Common myeloid progenitor, CD34-positive (primary cell): ENCODE measurements around the gene IL3.

ENCODE experiments used
- CTCF ChIA-PET: fragments of 350-600 bp; sonication (Branson Sonifier 250); formaldehyde crosslinking; loops from one replicate; lab custom pipeline; 2021; ENCODE audit warnings: antibody characterized with exemption; lab: Charles Lee
- POLR2A ChIA-PET: fragments of 350-600 bp; sonication (Branson Sonifier 250); formaldehyde crosslinking; loops from one replicate; lab custom pipeline; 2021; ENCODE audit warnings: antibody characterized with exemption; lab: Charles Lee
- DNase-seq, 3 donors: peaks; one replicate each; pipeline versions ENCODE4 v3.0.0 to v3.0.0-alpha.2; 2013
- H3K27ac ChIP-seq, 2 experiments: 1 replicate in 1 of 2; 2 replicates in 1 of 2; pipeline ENCODE4 v1.7.0; 2013; ENCODE audit warnings: inconsistent platforms in 2 of 2, low read length in 2 of 2, mild to moderate bottlenecking in 2 of 2, low read depth in 1 of 2, moderate library complexity in 1 of 2; ENCODE audit not compliant: severe bottlenecking in 2 of 2, insufficient read depth in 1 of 2, poor library complexity in 1 of 2
- H3K27me3 ChIP-seq, 5 experiments: replicated peaks in 2 of 5; 1 replicate in 3 of 5; 2 replicates in 2 of 5; pipeline versions ENCODE4 v1.6.1 to v1.7.0; 2013; ENCODE audit warnings: low read length in 4 of 5, mild to moderate bottlenecking in 2 of 5, moderate library complexity in 2 of 5, inconsistent platforms in 1 of 5; ENCODE audit not compliant: insufficient read depth in 5 of 5, control insufficient read depth in 4 of 5
- H3K36me3 ChIP-seq, 4 experiments: 1 replicate in 2 of 4; 2 replicates in 2 of 4; pipeline versions ENCODE4 v1.6.1 to v1.7.0; 2013; ENCODE audit warnings: low read length in 3 of 4, control low read depth in 1 of 4, mild to moderate bottlenecking in 1 of 4; ENCODE audit not compliant: control insufficient read depth in 4 of 4, insufficient read depth in 4 of 4
- H3K4me1 ChIP-seq, 4 experiments: 1 replicate in 3 of 4; 2 replicates in 1 of 4; pipeline versions ENCODE4 v1.6.1 to v1.7.1; 2013; ENCODE audit warnings: low read length in 3 of 4, mild to moderate bottlenecking in 3 of 4, control low read depth in 1 of 4, inconsistent platforms in 1 of 4, moderate library complexity in 1 of 4; ENCODE audit not compliant: control insufficient read depth in 4 of 4, insufficient read depth in 4 of 4; ENCODE audit errors: control extremely low read depth in 1 of 4
- H3K4me3 ChIP-seq, 7 experiments: 1 replicate in 4 of 7; 2 replicates in 3 of 7; pipeline versions ENCODE4 v1.5.1 to v1.7.0; 2013; ENCODE audit warnings: mild to moderate bottlenecking in 7 of 7, low read length in 6 of 7, moderate library complexity in 6 of 7, inconsistent platforms in 2 of 7, low read depth in 2 of 7, control low read depth in 1 of 7; ENCODE audit not compliant: insufficient read depth in 4 of 7, control insufficient read depth in 1 of 7; ENCODE audit errors: extremely low read depth in 1 of 7
- H3K9me3 ChIP-seq, 5 experiments: 1 replicate in 4 of 5; 2 replicates in 1 of 5; pipeline versions ENCODE4 v1.6.1 to v1.7.1; 2013; ENCODE audit warnings: low read length in 4 of 5, mild to moderate bottlenecking in 2 of 5, inconsistent platforms in 1 of 5, low read depth in 1 of 5, moderate library complexity in 1 of 5; ENCODE audit not compliant: control insufficient read depth in 4 of 5, insufficient read depth in 2 of 5; ENCODE audit errors: control extremely low read depth in 1 of 5
- WGBS: methylation state at CpG from one replicate; pipeline ENCODE4 v1.1.5; 2013; ENCODE audit not compliant: insufficient coverage; 5-methylcytosine and 5-hydroxymethylcytosine counted together

Gene IL3

DNA sequence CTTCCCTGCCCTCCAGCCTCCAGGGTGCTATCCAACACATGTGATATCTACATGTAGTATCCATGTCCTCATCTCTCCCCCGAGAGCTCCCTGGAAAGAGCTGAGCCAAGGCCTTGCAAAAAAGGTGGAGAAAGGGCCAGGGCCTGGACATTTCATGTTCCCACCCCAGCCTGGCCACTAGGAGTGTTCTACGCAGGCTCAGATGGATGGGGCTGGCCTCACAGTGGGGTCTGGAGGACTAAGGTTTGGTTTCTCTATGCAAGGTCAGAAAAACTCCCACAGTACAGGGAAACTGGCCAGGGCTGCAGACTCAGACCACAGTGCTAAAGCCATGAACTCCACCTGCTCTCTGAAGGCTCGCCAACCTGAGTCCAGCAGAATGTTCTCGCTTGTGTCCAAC lies 11.6 kb downstream of the IL3 start:
- no peak overlapping the region for H3K27ac ChIP-seq
- H3K4me3 ChIP-seq, result no peak overlapping the region
- peaks cover 0 to 2% (median 0%) of the 10 kb centered on the region in 5 experiments for H3K27me3 ChIP-seq
- WGBS, result 100% methylated on average over 4 of the region's 4 CpGs
- no peak for DNase-seq
- ChIA-PET CTCF (interaction anchor here (0.8 to 2.0 kb wide), 7 partner anchors 9 to 62 kb away, joined by 3 to 7 read pairs (median 4); no protein-coding TSS in a partner anchor), POLR2A (no interaction called here)
- H3K4me1 ChIP-seq, result peaks cover 0 to 31% (median 23%) of the 10 kb centered on the region in 4 experiments
- no peaks in the 10 kb centered on the region for H3K9me3 ChIP-seq
- H3K36me3 ChIP-seq, result no peaks in the 10 kb centered on the region

GRCh38 chr5:132072528-132072927 lies 12.1 kb downstream of the IL3 start:
- CTCF ChIA-PET, result interaction anchor here (0.6 to 2.0 kb wide), 8 partner anchors 9 to 100 kb away, joined by 3 to 7 read pairs (median 3); no protein-coding TSS in a partner anchor
- peaks cover 0 to 31% (median 23%) of the 10 kb centered on the region in 4 experiments for H3K4me1 ChIP-seq

DNA sequence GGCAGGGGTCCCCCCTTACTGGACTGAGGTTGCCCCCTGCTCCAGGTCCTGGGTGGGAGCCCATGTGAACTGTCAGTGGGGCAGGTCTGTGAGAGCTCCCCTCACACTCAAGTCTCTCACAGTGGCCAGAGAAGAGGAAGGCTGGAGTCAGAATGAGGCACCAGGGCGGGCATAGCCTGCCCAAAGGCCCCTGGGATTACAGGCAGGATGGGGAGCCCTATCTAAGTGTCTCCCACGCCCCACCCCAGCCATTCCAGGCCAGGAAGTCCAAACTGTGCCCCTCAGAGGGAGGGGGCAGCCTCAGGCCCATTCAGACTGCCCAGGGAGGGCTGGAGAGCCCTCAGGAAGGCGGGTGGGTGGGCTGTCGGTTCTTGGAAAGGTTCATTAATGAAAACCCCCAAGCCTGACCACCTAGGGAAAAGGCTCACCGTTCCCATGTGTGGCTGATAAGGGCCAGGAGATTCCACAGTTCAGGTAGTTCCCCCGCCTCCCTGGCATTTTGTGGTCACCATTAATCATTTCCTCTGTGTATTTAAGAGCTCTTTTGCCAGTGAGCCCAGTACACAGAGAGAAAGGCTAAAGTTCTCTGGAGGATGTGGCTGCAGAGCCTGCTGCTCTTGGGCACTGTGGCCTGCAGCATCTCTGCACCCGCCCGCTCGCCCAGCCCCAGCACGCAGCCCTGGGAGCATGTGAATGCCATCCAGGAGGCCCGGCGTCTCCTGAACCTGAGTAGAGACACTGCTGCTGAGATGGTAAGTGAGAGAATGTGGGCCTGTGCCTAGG lies 13.0 kb downstream of the IL3 start, which contains the start of gene CSF2:
TSS of gene CSF2 (plus strand) at position 559 of the 783 bp plus-strand sequence. CDS start at position 594, 35 bp downstream.
- Histone ChIP-seq H3K4me3 (no peak within 1 kb of the TSS), H3K4me1 (peaks cover 0 to 31% (median 23%) of the 10 kb centered on the region in 4 experiments), H3K9me3 (no peaks in the 10 kb centered on the region), H3K27me3 (peaks cover 0 to 2% (median 0%) of the 10 kb centered on the region in 5 experiments), H3K36me3 (no peaks in the 10 kb centered on the region), H3K27ac (no peak within 1 kb of the TSS)
- ChIA-PET POLR2A (no interaction called here), CTCF (interaction anchor here (0.9 to 2.1 kb wide), 9 partner anchors 9 to 99 kb away, joined by 3 to 10 read pairs (median 5); no protein-coding TSS in a partner anchor)
- no peak for DNase-seq
- WGBS, result 84% methylated on average over 7 of the region's 12 CpGs

More at GRCh38 chr5:132072528-132072927, 12.1 kb downstream of the IL3 start:
- no peaks in the 10 kb centered on the region for H3K9me3 ChIP-seq
- DNase-seq, result no peak
- peaks cover 0 to 2% (median 0%) of the 10 kb centered on the region in 5 experiments for H3K27me3 ChIP-seq
- H3K27ac ChIP-seq, result no peak overlapping the region
- no peak overlapping the region for H3K4me3 ChIP-seq
- POLR2A ChIA-PET, result no interaction called here
- 100% methylated on average over 1 of the region's 2 CpGs for WGBS
- H3K36me3 ChIP-seq, result no peaks in the 10 kb centered on the region

GRCh38 chr5:132074091-132074771 lies 13.8 kb downstream of the IL3 start:
- no peak for DNase-seq
- peaks cover 0 to 31% (median 22%) of the 10 kb centered on the region in 4 experiments for H3K4me1 ChIP-seq
- H3K36me3 ChIP-seq, result no peaks in the 10 kb centered on the region
- 96% methylated on average over 6 of the region's 7 CpGs for WGBS
- H3K4me3 ChIP-seq, result no peak overlapping the region
- H3K9me3 ChIP-seq, result no peaks in the 10 kb centered on the region
- POLR2A ChIA-PET, result no interaction called here
- H3K27me3 ChIP-seq, result no peaks in the 10 kb centered on the region
- CTCF ChIA-PET, result interaction anchor here (0.9 to 2.1 kb wide), 5 partner anchors 9 to 60 kb away, joined by 3 to 10 read pairs (median 6); no protein-coding TSS in a partner anchor
- H3K27ac ChIP-seq, result no peak overlapping the region

DNA sequence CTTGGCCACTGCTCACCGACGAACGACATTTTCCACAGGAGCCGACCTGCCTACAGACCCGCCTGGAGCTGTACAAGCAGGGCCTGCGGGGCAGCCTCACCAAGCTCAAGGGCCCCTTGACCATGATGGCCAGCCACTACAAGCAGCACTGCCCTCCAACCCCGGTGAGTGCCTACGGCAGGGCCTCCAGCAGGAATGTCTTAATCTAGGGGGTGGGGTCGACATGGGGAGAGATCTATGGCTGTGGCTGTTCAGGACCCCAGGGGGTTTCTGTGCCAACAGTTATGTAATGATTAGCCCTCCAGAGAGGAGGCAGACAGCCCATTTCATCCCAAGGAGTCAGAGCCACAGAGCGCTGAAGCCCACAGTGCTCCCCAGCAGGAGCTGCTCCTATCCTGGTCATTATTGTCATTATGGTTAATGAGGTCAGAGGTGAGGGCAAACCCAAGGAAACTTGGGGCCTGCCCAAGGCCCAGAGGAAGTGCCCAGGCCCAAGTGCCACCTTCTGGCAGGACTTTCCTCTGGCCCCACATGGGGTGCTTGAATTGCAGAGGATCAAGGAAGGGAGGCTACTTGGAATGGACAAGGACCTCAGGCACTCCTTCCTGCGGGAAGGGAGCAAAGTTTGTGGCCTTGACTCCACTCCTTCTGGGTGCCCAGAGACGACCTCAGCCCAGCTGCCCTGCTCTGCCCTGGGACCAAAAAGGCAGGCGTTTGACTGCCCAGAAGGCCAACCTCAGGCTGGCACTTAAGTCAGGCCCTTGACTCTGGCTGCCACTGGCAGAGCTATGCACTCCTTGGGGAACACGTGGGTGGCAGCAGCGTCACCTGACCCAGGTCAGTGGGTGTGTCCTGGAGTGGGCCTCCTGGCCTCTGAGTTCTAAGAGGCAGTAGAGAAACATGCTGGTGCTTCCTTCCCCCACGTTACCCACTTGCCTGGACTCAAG lies 14.6 kb downstream of the IL3 start:
- Histone ChIP-seq H3K27me3 (no peaks in the 10 kb centered on the region), H3K4me1 (peaks cover 0 to 30% (median 18%) of the 10 kb centered on the region in 4 experiments), H3K36me3 (no peaks in the 10 kb centered on the region), H3K27ac (no peak overlapping the region), H3K9me3 (no peaks in the 10 kb centered on the region), H3K4me3 (no peak overlapping the region)
- DNase-seq, result no peak
- ChIA-PET POLR2A (no interaction called here), CTCF (interaction anchor here (0.9 to 2.1 kb wide), 4 partner anchors 10 to 59 kb away, joined by 3 to 10 read pairs (median 6); no protein-coding TSS in a partner anchor)
- 89% methylated on average over 9 of the region's 16 CpGs for WGBS

- WGBS, result 95% methylated on average over 2 of the region's 2 CpGs
- H3K4me1 ChIP-seq, result peaks cover 0 to 23% (median 11%) of the 10 kb centered on the region in 4 experiments
Observed at GRCh38 chr5:132075719-132076077, 15.2 kb downstream of the IL3 start.

More at GRCh38 chr5:132075719-132076077, 15.2 kb downstream of the IL3 start:
- ChIA-PET POLR2A (no interaction called here), CTCF (interaction anchor here (0.9 kb wide), 1 partner anchor 47 kb away, joined by 3 read pairs; no protein-coding TSS in a partner anchor)
- Histone ChIP-seq H3K4me3 (no peak overlapping the region), H3K27me3 (no peaks in the 10 kb centered on the region), H3K36me3 (no peaks in the 10 kb centered on the region), H3K27ac (no peak overlapping the region), H3K9me3 (no peaks in the 10 kb centered on the region)
- no peak for DNase-seq
